Esophagus muscularis mucosa (tissue), 4 donors: Measurements from ENCODE around the gene GNL2.

Source experiments
- CTCF ChIP-seq, 3 experiments: fragments of 200-600 bp in 2 of 3; fragments of 450-650 bp in 1 of 3; sonication (generic) in 2 of 3; IDR thresholded peaks; one replicate each; pipeline ENCODE4 v1.5.1; 2017 to 2019; ENCODE audit warnings: antibody characterized with exemption in 3 of 3, mild to moderate bottlenecking in 2 of 3, moderate library complexity in 1 of 3
- EP300 ChIP-seq: sonication (generic); formaldehyde crosslinking; IDR thresholded peaks from one replicate; pipeline ENCODE4 v1.6.1; 2017; ENCODE audit warnings: antibody characterized with exemption
- POLR2A ChIP-seq: fragments of 450-650 bp; IDR thresholded peaks from one replicate; pipeline ENCODE4 v1.6.1; 2017; ENCODE audit warnings: antibody characterized with exemption, moderate library complexity, mild to moderate bottlenecking, low read depth
- POLR2AphosphoS5 ChIP-seq, 2 donors: sonication (generic); formaldehyde crosslinking; IDR thresholded peaks; one replicate each; pipeline ENCODE4 v1.6.1; 2017; ENCODE audit warnings: antibody characterized with exemption in 2 of 2

- TF ChIP-seq POLR2AphosphoS5 (IDR thresholded peaks at IDR 0.05) (no peak), CTCF (IDR thresholded peaks at IDR 0.05) (no peak), EP300 (no peak), POLR2A (no peak)
Observed at GRCh38 chr1:37588939-37589338, 6.8 kb downstream of the GNL2 start.
